Measurements from ENCODE around the gene TCP1.

Gene TCP1

GRCh38 chr6:159729598-159730331, 59.6 kb downstream of the TCP1 start:
- no peak for TF ChIP-seq CTCF (IDR thresholded peaks at IDR 0.05)

- TF ChIP-seq CTCF (IDR thresholded peaks at IDR 0.05), result no peak
These were observed 60.9 kb downstream of the TCP1 start for GRCh38 chr6:159728531-159728964.

All from LNCAP (cell line).